Measurements from ENCODE around the gene NHS.

Gene NHS

GRCh38 chrX:17374619-17375366 is at the start of gene NHS:
TSS of gene NHS (plus strand) at chrX:17375200. CDS start at chrX:17375758, 558 bp downstream.
- DNase-seq (ENCODE audit: low read depth) = no peak

GRCh38 chrX:17328837-17329236 is 46.2 kb upstream of the NHS start:
- DNase-seq (ENCODE audit: low read depth) = no peak

GRCh38 chrX:17336377-17336776 is 38.6 kb upstream of the NHS start:
- no peak for DNase-seq (ENCODE audit: low read depth)

- DNase-seq (ENCODE audit: low read depth) = no peak
Observed at GRCh38 chrX:17355976-17356375, 19.0 kb upstream of the NHS start.

DNA sequence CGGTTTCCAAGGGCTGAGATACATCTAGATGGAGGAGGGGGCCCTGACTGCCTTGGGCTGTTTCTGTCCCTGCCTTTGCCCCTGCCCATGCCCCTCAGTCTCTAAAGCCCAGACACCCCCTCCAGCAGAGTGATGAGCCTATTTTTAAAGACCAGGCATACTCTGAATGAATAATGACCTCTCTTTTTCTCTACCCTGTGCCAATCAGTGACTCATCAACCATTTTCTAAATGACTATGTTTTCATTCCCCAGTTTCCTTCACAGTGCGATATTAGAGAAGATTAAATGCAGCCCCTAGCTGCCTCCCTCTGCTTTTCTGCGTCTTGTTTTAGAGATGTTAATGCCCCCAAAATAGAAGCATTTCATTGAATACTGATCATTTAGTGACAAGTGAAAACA is 15.5 kb upstream of the NHS start:
- no peak for DNase-seq (ENCODE audit: low read depth)

DNA sequence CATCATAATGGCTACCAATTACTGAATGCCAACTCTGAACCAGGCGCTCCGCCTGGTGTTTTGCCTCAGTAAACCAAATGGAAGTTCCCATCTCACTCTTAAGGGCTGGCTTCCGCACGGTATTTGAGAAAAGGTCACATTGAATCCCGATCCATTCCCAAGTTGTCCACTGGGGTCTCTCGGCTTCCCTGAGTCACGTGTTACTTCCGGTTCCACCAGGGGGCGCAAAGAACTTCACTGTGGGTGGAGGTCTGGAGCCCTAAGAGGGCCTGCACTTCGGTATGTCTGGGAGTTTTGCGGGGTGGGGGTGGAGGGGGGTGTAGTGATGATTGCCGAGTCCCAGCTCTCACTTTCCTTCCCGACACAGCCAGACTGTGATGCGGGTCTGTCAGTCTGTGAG is 13.4 kb upstream of the NHS start:
- DNase-seq (ENCODE audit: low read depth) = no peak

- DNase-seq (ENCODE audit: low read depth) = no peak
Observed at GRCh38 chrX:17368002-17368401, 7.0 kb upstream of the NHS start.

DNA sequence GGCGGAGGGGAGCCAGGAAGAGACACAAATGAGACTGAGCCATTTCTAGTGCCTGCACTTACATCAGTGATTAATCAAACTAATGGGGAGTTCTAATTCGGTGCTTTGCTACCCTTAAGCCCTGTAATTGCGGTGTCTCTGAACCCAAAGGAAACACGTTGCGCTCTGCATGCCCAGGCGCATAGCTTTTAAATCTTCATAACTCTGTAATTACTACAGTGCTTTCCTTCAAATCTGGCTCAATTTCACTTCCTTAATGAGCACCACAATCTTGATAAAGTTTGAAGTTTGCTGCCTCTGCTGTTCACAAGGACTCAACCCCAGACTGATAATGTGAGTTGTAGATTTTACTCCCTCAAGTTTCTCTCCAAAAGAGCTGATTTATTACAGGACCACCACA is 5.7 kb upstream of the NHS start:
- no peak for DNase-seq (ENCODE audit: low read depth)

GRCh38 chrX:17370191-17370590 is 4.8 kb upstream of the NHS start:
- no peak for DNase-seq (ENCODE audit: low read depth)

DNA sequence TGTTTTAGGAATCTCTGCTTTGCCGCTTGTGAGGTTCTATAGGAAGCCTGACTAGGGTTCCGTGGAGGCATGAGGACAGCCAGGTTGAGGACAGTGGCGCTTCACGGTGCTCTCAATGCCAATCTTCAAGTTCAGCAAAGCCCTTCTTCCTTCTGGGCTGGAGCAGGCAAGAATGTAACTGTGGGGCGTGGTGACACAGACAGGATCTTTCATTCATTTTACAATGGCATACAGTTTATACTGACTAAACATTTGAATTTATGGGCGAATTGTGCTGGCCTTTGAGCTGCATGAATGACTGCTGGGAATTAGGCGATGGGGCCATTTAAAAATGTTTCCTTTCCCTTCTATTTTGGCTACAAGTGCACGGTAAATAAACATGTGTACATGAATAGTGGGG is 2.9 kb upstream of the NHS start:
- DNase-seq (ENCODE audit: low read depth) = no peak

DNA sequence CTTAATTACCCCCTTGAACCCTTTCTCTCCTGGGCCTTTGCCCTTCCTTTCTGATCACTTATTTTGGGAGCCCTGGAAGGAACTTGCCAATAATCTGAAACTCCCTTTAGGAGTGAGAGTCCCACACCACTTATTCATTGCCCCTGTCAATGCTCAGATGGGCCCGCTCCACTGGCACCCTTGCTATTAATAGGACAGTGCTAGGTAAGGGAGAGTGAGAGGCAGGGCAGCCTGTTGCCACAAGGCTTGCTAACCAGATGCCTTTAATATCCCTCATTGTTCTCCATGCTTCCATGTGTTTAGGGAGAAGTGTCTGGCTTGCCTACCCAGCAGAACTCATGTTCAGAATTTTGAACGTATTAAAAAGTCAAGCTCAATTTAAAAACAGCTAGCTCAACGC is 1.7 kb upstream of the NHS start:
- no peak for DNase-seq (ENCODE audit: low read depth)

DNA sequence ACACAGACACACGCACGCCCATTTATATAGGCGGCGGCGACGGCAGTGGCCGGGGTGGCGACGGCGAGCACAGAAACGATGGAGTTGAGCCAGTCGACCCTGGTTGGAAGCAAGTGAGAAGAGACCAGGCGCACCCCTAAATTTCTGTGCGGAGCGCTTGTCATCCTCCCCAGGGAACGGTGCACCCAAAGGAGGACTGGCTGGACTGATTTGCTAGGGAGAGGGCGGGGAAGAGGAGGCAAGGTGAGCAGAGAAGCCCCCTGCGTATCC is 302 bp downstream of the NHS start:
- DNase-seq (ENCODE audit: low read depth) = no peak

DNA sequence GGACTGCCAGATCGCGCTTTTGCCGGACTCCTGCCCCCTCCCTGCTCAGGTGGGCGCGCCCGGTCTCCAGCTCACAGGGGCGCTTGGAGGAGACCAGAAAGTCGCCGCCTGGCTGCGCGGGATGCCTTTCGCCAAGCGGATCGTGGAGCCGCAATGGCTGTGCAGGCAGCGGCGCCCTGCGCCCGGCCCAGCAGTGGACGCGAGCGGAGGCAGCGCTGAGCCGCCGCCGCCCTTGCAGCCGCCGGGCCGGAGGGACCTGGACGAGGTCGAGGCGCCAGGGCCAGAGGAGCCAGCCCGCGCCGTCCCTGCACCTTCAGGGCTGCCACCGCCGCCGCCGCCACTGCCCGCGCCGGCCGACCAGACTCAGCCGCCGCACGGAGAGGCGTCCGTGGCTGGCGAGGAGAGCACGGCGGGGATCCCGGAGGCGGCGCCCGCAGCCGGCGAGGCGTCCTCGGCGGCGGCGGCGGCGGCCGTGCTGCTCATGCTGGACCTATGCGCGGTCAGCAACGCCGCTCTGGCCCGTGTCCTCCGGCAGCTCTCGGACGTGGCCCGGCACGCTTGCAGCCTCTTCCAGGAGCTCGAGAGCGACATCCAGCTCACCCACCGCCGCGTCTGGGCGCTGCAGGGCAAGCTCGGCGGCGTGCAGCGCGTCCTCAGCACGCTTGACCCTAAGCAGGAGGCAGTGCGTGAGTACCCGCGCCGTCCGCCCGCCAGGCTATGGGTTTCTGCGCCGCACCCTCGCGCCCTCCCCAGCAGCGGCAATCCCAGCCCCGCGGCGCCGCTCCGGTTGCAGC is 834 bp downstream of the NHS start:
- no peak for DNase-seq (ENCODE audit: low read depth)

GRCh38 chrX:17376431-17377077 is 1.6 kb downstream of the NHS start:
- DNase-seq (ENCODE audit: low read depth) = no peak

- no peak for DNase-seq (ENCODE audit: low read depth)
Observed at GRCh38 chrX:17377091-17377717, 2.2 kb downstream of the NHS start.

- DNase-seq (ENCODE audit: low read depth) = no peak
Observed at GRCh38 chrX:17377795-17378194, 2.8 kb downstream of the NHS start.

GRCh38 chrX:17380221-17380620 is 5.2 kb downstream of the NHS start:
- no peak for DNase-seq (ENCODE audit: low read depth)

DNA sequence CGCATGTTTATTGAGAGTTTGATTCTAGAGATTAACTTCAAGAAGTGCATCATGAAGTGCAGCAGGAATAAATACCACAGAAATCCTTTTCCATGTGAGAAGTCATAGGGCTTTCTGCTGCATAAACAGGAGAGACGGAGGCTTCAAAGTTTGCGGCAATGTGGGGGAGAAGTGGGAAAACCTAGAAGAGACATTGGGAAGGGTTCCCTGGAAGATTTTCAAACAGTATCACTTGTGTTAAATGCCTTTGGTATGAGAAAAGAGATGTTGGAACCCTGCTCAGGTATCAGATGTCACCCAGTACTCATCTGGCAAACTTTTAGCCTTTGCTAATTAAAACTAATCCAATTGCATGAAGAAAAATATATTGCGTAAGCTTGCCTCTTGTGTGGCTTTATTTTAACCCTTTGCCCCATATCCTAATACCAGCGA is 15.4 kb downstream of the NHS start:
- no peak for DNase-seq (ENCODE audit: low read depth)

- no peak for DNase-seq (ENCODE audit: low read depth)
Observed at GRCh38 chrX:17395154-17395553, 20.2 kb downstream of the NHS start.

GRCh38 chrX:17397074-17397473 is 22.1 kb downstream of the NHS start:
- no peak for DNase-seq (ENCODE audit: low read depth)

DNA sequence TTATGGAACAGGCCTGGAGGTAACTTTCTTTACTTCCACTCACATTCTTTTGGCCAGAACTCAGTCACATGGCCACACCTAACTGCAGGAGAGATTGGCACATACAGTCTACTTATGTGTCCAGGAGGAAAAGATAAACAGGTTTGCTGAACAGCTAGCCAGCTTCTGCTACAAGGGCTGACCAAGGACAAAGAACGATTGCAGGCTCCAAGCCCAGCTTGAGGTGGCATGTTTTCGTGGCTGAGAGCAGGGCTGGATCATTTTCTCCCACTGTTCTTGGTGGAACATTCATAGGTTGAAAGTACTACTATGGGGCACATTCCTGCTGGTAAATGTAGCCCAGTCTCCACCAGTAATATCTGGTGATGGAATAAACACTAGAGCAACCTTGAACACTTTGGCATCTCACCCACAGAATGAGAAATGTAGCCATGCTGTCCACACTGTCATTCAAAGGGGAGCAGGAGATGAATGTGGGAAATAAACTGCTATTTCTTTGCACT is 28.2 kb downstream of the NHS start:
- no peak for DNase-seq (ENCODE audit: low read depth)

DNA sequence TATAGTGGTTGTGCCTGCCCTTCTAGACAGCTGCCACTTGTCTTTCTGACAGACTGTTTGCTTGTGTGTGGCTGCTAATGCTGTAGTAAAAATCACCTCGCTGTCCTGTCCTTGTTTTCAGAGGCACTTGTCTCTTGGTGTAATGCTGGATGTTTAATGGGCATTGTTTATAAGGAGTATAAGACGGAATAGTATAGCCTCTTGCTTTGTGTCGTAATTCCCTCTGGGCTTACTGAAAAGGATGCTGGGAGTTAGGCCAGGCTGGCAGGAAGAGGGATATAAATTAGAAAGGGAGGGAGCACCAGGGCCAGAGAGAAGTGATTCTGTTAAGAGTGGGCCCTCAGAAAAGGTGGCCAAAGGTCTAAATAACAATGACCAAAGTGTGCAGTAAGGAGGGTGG is 29.0 kb downstream of the NHS start:
- DNase-seq (ENCODE audit: low read depth) = no peak

Data from activated gamma-delta T cell treated with anti-CD3 and anti-CD28 coated beads, Interleukin-2, amount 50 U/mL, for 16 hours (primary cell).